Uterus (tissue), 2 donors: ENCODE data around the gene AUTS2.

Source experiments
- POLR2A ChIP-seq, 2 donors: fragments of 450-650 bp; IDR thresholded peaks; one replicate each; pipeline ENCODE4 v1.6.1; 2016; ENCODE audit warnings: antibody characterized with exemption in 2 of 2, mild to moderate bottlenecking in 1 of 2, moderate library complexity in 1 of 2
- TF ChIP-seq, protein P1 (sequence below), 4 experiments: fragments of 200-600 bp in 2 of 4; fragments of 450-650 bp in 2 of 4; sonication (generic) in 2 of 4; IDR thresholded peaks; one replicate each; pipeline ENCODE4 v1.5.1; 2016 to 2019; ENCODE audit warnings: antibody characterized with exemption in 4 of 4, mild to moderate bottlenecking in 2 of 4, moderate library complexity in 1 of 4

DNA sequence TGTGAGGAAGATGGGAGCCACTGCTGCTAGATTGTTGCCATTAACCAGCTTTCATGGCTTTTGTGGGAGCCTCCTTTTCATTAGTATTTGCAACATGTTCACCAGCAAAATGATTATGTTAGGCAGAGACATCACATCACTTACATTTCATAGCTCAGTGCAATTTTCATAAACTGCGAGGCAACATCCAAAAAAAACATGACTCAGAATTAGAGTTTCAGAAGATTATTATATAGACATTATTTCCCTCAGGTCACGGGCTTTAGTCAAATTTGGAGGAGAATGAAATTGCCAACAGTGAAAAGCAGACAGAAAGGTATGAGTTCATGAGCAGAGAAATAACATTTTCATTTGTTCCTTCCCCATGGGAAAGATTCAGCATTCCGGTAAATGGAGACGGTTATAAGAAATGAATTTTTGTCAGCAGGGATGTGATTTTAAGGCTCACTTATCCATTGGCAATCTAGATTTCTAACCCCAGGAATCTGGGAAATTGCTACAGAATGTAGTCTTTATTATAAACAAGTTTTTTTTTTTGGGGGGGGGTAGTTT is 573.2 kb downstream of the AUTS2 start:
- TF ChIP-seq POLR2A (IDR thresholded peaks at IDR 0.05), result no peak
- TF ChIP-seq, protein P1, sequence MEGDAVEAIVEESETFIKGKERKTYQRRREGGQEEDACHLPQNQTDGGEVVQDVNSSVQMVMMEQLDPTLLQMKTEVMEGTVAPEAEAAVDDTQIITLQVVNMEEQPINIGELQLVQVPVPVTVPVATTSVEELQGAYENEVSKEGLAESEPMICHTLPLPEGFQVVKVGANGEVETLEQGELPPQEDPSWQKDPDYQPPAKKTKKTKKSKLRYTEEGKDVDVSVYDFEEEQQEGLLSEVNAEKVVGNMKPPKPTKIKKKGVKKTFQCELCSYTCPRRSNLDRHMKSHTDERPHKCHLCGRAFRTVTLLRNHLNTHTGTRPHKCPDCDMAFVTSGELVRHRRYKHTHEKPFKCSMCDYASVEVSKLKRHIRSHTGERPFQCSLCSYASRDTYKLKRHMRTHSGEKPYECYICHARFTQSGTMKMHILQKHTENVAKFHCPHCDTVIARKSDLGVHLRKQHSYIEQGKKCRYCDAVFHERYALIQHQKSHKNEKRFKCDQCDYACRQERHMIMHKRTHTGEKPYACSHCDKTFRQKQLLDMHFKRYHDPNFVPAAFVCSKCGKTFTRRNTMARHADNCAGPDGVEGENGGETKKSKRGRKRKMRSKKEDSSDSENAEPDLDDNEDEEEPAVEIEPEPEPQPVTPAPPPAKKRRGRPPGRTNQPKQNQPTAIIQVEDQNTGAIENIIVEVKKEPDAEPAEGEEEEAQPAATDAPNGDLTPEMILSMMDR (IDR thresholded peaks at IDR 0.05), result no peak
